Fibroblast of villous mesenchyme (primary cell): Measurements from ENCODE around the gene DUS2. TPM values are rescaled to one million over a fixed set of nuclear protein-coding genes. Genes with fewer than 3 reads are reported as not detected.

Experiments
- DNase-seq: peaks from one replicate; pipeline ENCODE4 v3.0.0-alpha.2; 2010; ENCODE audit warnings: low read depth
- H3K4me3 ChIP-seq: 2 replicates; pipeline ENCODE4 v1.5.1; 2011; ENCODE audit warnings: low read depth, mild to moderate bottlenecking, low read length
- total RNA-seq: library from RNA; depleted of rRNA; stranded (reverse); fragments of >200 nt; gene quantifications from 2 replicates; pipeline ENCODE4 v1.2.3, GENCODE V29; 2012
- TF ChIP-seq, protein P1 (sequence below): IDR thresholded peaks from 2 replicates; pipeline ENCODE4 v1.5.1; 2012; ENCODE audit warnings: low read depth, mild to moderate bottlenecking, low read length; ENCODE audit not compliant: insufficient read depth

The DUS2 gene
- total RNA-seq, 1 donor, result 19.4 TPM

DNA sequence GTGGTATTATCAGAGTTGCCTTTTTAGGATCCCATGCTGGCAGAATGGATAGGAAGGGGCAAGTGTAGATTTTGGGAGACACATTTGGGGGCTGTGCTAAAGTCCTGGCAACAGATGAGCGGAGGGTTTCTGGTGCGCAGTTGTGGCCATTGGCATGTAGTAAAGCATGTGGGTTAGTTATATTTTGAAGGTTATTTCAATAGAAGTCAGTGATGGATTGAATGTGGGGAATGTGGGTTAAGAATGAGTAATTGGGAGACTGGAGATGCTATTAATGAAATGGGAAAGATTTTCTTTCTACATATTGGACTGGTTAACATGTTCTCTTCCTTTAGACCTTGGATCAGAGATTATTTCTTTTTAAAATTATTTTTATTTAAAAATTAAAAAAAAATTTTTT, 10.0 kb downstream of the DUS2 start:
- H3K4me3 ChIP-seq, result no peak overlapping the region
- no peak for DNase-seq
- TF ChIP-seq, protein P1, sequence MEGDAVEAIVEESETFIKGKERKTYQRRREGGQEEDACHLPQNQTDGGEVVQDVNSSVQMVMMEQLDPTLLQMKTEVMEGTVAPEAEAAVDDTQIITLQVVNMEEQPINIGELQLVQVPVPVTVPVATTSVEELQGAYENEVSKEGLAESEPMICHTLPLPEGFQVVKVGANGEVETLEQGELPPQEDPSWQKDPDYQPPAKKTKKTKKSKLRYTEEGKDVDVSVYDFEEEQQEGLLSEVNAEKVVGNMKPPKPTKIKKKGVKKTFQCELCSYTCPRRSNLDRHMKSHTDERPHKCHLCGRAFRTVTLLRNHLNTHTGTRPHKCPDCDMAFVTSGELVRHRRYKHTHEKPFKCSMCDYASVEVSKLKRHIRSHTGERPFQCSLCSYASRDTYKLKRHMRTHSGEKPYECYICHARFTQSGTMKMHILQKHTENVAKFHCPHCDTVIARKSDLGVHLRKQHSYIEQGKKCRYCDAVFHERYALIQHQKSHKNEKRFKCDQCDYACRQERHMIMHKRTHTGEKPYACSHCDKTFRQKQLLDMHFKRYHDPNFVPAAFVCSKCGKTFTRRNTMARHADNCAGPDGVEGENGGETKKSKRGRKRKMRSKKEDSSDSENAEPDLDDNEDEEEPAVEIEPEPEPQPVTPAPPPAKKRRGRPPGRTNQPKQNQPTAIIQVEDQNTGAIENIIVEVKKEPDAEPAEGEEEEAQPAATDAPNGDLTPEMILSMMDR, result no peak

DNA sequence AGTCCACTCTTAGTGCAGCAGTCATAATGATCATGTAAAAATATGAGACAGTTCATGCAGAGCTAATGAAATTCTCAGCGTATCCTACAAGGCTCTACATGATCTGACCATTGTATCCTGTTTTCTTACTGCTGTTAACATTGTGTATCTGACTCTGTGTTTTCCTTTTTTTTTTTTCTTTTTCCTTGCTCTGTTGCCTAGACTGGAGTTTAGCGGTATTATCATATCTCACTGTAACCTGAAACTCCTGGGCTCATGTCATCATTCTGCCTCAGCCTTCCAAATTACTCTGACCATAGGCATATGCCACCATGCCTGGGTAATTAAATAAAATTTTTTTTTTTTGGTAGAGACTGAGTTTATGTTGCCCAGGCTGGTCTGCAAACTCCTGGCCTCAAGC, 12.1 kb downstream of the DUS2 start:
- no peak for DNase-seq
- TF ChIP-seq, protein P1, result no peak
- no peak overlapping the region for H3K4me3 ChIP-seq

DNA sequence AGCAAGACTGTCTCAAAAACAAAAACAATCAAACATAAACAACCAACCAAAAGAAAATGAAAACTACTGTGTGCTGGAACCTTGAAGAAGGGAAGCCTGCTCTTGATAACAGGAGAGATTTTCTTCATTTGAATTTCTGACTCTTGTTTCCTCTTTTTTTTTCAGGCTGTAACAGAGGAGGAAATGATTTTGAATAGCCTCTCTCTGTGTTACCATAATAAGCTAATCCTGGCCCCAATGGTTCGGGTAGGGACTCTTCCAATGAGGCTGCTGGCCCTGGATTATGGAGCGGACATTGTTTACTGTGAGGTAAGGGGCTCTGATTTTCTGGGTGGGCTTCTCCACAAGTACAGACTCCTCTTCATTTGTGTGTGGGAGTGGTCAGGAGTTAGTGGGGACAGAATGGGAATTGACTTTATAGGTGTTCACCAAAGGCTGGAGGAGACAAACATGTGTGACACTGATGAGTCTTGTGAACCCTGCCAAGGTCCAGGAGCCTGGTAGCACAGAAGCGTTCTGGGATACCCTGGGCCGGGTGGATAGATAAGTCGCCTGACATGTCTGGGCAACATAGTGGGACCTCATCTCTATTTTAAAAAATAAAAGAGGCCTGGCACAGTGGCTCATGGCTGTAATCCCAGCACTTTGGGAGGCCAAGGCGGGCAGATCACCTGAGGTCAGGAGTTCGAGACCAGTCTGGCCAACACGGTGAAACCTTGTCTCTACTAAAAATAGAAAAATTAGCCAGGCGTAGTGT, 14.9 kb downstream of the DUS2 start:
- DNase-seq, result no peak
- TF ChIP-seq, protein P1, result no peak
- no peak overlapping the region for H3K4me3 ChIP-seq

DNA sequence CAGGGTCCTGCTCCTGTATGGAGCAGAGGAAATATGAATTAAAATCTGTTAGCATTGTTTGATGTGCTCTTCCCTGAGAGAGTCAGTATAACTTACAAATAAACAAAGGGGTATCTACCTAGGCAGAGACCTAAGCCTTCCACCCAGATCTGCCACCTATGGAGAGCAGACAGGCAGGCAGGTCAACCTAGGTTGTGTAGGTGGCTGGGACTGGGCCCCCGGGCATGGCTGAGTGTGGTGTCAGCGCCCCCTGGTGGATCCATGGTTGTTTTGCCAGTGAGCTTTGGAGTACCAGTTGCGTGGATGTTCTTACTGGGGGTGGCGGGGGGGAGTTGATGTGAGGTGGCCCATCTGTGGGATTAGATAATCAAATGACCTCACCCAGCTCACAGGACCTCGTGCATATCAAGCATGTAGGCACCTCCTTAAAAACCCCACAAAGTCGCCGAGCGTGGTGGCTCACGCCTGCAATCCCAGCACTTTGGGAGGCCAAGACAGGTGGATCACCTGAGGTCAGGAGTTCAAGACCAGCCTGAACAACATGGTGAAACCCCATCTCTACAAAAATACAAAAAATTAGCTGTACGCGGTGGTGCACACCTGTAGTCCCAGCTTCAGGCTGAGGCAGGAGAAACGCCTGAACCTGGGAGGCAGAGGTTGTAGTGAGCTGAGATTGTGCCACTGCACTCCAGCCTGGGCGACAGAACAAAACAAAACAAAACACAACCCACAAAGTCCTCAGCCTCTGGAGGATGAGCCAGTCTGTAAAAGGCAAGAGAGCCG, 17.6 kb downstream of the DUS2 start:
- H3K4me3 ChIP-seq, result no peak overlapping the region
- peak; percentile 64 for DNase-seq
- TF ChIP-seq, protein P1, result peak; percentile 86

DNA sequence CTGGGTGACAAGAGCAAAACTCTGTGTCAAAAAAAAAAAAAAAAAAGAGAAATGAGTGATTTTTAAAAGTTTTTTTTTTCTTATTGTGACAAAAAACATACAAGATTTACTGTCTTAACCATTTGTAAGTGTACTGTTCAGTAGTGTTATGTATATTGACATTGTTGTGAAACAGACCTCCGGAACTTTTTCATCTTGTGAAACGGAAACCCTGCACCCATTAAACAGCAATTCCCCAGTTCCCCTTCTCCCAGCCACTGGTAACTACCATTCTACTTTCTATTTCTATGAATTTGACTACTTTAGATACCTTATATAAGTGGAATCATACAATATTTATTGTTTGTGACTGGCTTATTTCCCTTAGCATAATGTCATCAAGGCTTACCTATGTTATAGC, 18.7 kb downstream of the DUS2 start:
- DNase-seq, result no peak
- TF ChIP-seq, protein P1, result no peak
- H3K4me3 ChIP-seq, result no peak overlapping the region

DNA sequence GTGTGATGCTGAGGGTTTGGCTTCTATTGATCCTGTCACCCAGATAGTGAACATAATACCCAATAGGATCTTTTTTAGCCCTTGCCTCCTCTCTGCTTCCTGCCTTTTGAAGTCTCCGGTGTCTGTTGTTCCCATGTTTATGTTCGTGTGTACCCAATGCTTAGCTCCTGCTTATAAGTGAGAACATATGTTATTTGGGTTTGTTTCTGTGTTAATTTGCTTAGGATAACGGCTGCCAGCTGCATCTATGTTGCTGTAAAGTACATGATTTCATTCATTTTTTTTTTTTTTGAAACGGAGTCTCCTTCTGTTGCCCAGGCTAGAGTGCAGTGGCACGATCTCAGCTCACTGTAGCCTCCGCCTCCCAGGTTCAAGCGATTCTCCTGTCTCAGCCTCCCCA, 23.0 kb downstream of the DUS2 start:
- DNase-seq, result no peak
- TF ChIP-seq, protein P1, result no peak
- no peak overlapping the region for H3K4me3 ChIP-seq
